ENCODE measurements around the gene ARHGEF10L.

Gene ARHGEF10L

DNA sequence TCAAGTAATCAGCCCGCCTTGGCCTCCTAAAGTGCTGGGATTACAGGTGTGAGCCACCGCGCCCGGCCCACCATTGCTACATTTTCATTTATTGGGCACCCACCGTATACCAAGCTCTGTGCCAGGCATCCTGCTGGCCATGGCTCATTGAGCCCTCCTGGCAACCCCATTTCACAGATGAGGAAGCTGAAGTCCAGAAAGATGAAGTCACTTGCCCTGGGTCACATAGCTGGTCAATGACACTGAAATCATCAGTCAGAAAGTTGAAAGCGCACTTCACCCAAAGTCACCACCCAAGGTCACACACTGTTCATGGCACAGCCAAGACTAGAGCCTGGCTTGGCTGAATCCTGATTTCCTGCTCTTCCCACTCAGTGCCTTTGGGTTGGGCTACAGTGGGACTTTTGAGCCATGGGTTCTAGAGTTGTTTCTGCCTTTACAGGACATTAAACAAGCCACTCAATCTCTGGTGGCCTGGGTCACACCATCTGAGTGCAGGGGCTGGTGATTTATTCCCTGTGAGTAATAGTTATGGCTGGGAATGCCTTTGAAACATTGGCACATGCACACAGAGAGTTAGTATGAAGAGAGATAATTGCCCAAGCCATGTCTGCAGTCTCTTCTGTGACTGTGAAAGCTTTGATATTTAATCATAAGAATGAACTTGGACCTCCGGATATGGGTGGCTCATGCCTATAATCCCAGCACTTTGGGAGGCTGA, 16.0 kb upstream of the ARHGEF10L start:
- no peak for DNase-seq (ENCODE audit: low read depth, low spot score)

DNA sequence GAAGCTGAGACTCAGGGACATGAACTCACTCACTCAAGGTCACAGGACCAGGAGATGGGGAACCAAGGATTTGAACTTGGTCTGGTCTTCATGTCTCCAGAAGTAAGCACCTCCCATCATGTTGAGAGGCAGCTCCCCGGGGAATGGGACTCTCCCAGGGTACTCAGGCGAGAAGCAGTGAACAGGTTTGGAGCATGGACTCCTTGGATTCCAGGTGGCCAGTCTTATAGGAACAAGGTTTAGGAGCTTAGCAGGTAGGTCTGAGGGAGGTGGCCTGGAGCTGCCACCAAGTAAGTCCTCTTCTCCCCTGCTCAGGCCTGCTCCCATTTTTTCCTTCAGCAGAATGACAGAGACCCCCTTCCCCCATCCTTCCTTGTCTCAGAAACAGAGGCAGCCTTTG, 14.9 kb upstream of the ARHGEF10L start:
- DNase-seq (ENCODE audit: low read depth, low spot score) = no peak

DNA sequence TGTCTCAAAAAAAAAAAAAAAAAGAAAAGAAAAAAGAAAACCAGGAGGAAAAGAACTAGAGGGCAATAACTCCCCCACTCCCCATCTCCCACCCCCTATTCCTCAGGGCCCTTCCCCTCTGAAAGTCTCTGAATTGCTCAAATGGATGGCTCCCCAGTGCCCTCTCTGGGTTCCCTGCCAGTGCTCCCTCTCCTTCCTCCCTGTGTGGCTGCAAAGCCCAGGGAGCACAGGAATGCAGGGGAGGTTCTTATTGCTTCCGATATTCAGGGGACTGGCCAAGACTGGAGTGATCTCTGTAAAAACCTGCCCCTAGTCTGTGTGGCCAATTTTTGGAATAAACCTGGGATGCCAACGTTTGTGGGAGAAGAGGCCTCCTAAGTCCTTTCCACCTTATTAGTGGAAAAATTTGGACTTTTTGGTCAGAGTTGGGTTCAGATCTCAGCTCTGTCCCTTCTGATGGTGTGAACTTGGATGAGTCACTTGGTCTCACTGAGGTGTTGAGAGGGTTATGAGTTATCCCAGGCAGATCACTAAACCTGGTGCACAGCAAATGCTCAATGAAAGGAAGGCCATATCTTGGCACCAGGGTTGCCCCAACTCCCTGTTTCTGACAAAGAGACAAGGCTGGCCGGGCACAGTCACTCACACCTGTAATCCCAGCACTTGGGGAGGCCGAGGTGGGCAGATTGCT, 13.4 kb upstream of the ARHGEF10L start:
- DNase-seq (ENCODE audit: low read depth, low spot score) = no peak

DNA sequence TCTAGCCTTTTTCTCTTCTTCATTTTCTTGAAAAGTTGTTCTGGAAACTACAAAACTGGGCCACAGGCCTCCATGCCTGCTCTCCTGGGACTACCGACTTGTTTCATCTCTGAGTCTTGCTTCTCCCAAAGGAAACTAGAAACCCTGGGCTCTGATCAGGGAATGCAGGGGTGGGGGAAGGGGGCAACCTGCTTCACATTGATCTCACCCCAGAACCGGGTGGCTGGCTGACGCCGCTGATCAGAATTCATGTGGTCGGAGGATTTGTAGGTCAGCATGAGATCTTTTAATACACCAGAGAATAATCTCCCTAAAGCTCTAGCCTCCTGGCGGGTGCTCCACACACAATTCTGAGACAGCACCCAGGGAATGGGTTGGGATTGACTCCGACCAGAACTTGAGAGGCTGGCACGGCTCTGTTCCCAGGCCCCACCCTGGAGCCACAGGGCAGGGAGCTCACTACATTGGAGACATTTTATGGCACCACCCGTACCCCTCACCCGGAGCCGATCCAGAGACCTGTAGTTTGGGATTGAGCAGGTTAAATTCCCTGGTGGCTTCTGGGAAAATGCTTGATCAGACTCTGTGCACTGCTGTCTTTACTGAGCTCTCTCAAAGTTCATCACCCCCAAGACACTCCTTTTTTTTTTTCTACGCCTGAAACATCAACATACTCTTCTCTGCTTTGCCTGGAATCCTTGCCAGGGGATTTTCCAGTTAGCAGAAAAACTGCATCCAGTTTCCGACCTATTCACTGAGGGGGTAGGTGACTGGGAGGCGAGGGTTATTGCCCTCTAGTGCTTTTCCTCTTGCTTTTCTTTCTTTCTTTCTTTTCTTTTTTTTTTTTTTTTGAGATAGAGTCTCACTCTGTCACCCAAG, 12.2 kb upstream of the ARHGEF10L start:
- no peak for DNase-seq (ENCODE audit: low read depth, low spot score)

DNA sequence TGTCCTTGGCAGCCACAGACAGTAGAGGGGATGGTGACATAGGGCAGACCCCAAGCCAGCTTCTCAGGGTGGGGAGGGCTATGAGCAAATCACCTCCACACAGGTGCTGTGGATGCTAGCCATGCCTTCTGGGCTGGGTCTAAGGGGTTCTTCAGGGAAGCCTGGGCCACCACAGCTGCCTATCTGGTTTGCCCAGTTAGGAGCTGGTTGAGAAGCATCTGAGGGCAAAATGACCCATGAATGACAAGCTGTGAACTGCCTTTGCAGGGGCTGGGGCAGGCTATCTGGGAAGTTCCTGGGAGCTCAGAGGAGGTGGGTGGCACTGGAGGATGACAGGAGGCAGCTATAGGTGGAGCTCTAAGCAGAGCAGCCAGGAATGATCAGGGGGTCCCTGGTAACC, 10.1 kb upstream of the ARHGEF10L start:
- no peak for DNase-seq (ENCODE audit: low read depth, low spot score)

DNA sequence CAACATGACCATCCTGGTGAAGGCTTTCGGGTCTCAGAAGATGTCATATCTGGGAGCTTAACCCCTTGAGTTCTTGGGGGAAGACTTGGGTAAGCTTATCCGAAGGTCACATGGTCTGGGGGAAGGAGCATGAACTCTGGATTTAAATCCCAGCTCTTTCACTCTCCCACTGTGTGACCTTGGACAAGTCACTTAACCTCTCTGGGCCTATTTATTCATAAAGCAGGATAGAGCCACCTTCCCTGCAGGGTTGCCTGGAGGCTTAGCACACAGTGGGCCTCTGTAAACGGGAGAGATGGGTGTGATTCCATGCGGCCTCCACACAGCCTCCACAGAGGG, 8.2 kb upstream of the ARHGEF10L start:
- no peak for DNase-seq (ENCODE audit: low read depth, low spot score)

DNA sequence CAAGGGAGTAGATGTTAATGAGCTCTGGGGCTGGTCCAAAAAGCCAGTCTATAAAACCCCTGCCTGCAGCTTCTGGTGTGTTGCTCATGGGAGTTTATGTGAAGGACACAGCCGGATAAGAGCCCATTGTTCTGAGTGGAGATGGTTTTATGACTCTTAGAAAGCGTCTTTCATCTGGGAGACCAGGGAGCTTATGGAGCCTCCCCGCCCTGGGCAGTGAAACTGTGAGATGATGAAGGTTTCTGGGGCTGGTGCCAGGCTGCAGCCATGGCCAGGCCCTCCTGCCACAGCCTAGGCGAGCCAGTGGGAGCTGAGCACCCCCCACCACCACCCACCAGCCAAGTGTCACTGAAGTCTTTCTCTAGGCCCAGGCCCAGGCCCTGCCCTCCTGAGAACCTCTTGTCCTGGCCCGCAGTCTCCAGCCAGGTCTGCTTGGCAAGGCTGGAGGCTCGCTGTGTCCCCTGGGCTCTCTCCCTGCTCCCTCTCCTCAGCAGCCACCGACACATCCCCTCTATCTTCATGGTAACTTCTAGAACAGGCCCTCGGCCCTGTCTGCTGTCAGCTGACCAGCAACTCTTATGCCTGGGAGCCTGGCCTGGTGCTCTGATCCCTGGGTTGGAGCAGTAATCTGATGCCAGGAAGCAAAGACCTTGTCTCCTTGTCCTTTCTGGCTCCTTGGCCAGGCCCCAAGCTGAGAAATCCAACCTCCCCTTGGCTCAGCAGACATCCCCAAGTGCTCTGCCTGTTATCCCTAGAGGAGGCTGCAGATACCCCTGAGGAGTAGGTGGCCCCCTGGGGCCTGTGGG, 7.6 kb upstream of the ARHGEF10L start:
- no peak for DNase-seq (ENCODE audit: low read depth, low spot score)

DNA sequence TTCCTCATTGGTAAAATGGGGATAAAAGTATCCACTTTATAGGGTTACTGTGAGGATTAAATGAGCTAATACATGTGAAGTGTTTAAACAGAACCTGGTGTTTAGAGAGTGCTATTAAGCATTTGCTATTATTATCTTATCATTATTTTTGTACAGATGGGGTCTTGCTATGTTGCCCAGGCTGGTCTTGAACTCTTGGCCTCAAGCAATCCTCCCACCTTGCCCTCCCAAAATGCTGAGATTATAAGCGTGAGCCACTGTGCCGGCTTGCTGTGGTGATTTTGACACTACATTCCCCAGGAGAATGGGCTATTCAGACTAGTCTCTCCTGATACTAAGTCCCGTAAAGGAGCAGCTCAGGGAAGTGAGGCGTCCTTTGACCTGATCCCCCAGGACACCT, 6.3 kb upstream of the ARHGEF10L start:
- DNase-seq (ENCODE audit: low read depth, low spot score) = no peak

DNA sequence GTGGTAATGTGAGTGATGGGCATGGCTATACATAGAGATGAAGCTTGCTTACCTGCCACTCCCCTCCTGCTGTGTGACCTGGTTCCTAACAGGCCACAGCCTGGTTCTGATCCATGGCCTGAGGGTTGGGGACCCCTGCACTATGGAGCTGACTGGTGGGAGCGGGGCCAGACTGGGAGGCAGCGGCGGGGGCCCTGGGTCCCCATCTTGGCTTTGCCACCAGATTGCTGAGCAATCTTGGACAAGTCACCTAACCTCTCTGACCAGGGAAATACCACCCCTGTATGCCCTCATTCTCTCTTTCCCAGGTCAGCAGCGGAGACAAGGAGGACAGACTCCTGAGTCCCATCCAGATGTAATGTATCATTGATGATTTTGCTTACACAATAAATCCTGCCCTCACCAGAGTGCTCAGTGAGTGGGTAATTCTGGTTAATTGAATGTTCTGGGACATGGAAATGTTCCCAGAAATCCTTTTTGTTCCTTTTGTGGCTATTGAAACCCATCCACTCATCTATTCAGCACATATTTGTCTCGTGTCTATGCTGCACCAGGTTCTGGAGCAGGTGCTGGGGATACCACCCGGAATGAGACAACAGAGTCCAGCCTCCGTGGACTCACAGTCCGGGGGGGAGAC, 4.1 kb upstream of the ARHGEF10L start:
- DNase-seq (ENCODE audit: low read depth, low spot score) = no peak

DNA sequence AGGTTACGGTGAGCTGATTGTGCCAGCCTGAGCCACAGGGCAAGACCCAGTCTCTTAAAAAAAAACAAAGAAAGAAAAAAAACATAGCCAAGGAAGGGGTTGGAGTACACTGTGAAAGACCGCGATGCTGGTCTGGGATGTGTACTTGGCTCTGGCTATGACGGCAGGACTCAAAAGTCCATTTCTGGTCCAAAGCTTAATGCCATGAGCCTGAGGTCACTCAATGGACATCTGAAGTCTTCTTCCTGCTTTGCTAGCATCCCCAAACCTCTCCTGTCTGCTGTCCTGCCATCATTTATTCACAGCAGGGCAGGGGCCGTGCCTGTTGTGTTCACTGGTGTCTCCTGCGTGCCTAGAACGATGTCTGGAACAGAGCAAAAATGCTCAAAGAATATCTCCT, 1.5 kb upstream of the ARHGEF10L start:
- no peak for DNase-seq (ENCODE audit: low read depth, low spot score)

DNA sequence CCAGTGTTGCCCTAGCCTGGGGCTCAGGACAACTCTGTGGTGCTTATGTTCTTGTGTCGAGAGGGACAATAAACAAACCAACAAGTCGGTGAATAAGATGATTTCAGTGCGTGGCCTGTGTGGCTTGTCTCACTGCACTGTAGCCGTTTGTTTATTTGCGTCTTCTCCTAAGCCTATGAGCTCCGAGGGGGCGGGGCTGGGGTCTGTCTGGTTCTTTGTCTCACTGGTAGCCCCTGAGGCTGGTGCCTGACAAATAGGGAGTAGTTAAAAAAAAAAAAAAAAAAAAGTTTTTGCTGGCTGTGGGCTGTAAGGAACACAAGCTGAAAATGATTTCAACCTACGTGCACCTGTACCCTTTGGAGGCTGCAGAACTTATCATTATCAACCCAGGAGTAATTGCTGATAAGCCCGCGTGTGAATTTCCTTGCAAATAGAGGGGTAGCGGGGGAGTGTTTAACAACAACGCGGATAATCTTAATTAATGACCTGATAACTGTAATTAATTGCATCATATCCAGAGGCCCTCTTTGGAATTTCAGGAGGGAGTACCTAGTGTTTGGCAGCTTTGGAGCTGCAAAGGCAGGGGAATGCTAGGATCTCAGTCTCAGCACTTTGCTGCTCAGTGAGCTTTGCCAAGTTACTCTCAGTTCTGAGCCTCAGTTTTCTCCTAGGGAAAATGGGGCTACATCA, 925 bp upstream of the ARHGEF10L start:
- DNase-seq (ENCODE audit: low read depth, low spot score) = no peak

DNA sequence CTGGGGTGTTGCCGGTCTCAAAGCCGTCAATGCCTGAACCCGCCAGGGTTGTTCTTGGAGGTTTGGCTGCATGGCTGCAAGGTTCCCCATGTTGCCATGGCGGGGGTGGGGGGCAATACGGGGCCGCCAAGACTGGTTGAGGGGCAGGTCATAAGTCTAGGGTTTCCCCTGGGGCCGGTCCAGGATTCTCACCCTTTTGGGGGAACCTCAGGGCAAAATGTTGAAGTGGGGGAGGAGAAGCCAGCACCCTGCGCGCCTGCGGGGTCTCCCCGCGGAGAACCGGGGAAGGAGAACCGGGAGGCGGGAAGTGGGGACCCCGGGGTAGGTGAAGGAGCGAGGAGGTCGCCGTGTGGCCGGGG, 401 bp upstream of the ARHGEF10L start:
- no peak for DNase-seq (ENCODE audit: low read depth, low spot score)

DNA sequence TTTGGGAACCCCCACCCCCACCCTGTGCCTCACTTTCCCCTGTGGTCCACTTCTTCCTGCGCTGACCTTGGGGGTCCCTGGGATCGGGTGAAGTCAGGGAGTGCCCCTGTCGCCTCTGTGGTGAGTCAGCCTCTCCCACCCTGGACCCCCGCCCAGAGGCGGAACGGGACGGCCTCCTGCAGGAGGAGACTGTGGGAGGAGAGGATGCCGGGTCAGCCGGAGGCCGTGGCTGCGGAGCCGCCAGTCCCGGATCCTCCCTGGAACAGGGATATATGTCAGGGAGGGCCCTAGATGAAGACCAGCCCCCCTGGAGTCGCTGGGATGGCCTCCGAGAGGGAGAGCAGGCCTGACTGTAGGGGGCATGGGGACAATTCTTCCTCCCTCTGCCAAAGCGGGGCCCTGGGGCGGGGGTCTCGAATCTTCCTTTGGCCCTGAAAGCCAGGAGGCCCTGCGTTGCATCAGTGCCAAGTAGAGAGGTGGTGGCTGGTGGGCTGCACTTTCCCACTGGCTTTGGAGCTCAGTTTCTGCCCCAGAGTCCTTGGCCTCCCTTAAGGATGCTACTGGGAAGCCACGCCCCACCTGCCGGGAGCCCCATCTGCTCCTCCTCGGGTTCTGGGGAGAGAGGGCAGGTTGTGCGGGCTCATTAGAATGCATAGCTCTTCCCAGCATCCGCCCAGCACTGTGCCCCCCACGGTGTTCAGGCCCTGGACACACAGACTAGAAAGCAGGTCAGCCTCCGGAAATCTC, 930 bp downstream of the ARHGEF10L start:
- peak; percentile 89 for DNase-seq (ENCODE audit: low read depth, low spot score)

DNA sequence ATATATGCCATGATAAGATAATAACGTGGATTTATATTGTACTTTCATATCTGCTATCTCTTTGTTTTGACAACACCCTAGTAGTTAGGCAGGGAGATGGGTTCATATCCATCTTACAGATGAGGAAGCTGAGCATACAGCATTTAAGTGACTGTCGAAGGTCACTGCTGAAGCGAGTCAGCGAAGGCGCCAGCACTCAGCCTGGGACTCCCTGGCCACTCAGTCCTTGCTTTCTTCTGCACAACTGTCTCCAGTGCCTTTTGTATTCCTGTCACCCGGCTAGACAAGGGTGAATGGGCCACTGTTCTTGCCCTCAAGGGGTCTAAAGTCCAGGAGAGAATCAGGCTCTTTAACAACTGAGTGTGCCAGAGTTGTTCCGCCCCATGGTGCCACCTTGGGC, 3.1 kb downstream of the ARHGEF10L start:
- DNase-seq (ENCODE audit: low read depth, low spot score) = no peak

DNA sequence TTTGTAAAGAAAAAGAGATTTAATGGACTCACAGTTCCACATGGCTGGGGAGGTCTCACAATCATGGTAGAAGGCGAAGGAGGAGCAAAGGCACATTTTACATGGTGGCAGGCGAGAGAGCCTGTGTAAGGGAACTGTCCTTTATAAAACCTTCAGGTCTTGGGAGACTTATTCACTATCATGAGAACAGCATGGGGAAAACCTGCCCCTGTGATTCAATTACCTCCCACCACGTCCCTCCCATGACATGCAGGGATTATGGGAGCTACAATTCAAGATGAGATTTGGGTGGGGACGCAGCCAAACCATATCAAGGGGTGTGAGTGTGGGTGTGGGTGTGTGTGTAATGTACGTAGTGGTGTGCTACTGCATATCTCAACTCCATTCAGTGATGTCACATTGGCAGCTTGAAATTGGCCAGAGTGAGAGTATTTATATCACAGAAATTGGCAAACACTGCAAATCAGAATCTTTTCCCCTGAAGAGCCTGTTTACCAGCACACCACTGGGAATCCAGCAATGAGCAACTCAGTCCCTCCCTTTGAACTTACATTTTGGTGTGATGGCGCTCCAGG, 5.4 kb downstream of the ARHGEF10L start:
- DNase-seq (ENCODE audit: low read depth, low spot score) = no peak

DNA sequence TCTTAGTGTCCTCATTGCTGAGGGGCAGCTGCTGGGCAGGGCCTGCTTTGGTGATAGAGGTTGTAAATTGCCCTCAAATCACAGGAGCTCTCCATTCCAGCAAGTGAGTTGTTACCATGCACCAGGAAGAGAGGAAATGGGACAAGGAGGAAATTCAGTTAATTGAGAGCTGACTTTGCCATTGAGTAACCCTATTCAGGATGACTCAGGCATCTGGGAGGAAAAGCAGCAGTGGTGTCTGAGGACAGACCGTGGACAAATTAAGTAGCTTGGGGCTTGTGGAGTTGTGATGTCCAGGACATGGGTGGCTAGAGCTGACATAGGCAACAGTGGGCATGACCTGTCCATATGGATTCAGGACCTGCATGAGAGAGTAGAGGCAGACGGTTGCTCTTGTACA, 5.9 kb downstream of the ARHGEF10L start:
- DNase-seq (ENCODE audit: low read depth, low spot score) = no peak

DNA sequence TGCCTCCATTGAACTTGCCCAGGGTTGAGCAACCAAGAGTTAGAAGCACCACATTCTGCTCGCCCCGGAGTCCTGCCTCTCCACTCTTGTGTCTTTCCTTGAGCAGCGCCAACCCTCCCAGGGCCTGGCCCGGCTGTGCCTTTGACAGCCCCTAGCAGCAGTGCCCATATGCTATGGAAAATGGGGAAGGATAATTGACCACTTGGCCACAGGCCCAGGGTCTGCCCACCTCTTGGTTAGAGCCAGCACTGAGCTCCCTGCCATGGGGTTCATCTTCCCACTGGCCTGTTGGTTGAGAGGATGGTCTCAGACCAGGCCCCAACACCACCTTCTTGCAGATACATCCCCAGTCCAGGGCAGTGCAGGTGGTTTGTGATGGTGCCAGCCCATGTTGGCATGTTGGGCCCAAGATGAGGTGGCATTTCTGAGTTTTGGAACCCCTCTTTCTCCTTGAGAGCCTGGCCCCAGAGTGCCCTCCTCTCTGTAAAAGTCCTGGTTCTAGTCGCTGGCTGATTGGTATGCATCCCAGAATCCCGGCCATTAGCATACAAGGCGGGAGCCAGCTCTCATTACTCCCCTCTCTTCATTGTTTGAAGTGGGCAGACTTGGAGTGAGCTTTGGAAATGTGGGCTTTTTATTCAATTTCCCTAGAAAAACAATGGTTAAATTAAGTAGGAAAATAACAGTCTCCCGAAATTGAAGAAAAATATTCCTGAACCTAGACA, 7.6 kb downstream of the ARHGEF10L start:
- no peak for DNase-seq (ENCODE audit: low read depth, low spot score)

DNA sequence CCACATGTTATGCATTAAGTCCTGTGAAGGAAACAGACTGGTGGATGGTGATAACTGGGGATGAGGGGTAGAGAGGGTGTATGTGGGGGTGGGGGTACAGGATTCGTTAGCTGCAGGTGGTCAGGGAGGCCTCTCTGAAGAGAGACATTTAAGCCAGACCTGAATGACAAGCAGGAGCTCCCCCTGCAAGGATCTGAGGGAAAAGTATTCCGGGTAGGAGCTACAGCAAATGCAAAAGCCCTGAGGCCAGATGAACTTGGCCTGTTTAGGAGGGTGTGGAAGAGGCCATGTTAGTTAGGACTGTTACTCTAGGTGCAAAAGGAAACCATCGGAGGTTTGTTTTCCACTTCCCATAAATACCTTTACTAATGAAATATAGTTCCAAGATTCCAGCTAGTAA, 9.9 kb downstream of the ARHGEF10L start:
- DNase-seq (ENCODE audit: low read depth, low spot score) = no peak

All from iPS DF 19.7 (cell line).